ENCODE measurements around the gene EXD2.
"Not testable (repeated sequence)": the region's sequence is repeated elsewhere in the genome, so short reads cannot be mapped to it uniquely, and the experiment has no call there.

Gene EXD2, protein sequence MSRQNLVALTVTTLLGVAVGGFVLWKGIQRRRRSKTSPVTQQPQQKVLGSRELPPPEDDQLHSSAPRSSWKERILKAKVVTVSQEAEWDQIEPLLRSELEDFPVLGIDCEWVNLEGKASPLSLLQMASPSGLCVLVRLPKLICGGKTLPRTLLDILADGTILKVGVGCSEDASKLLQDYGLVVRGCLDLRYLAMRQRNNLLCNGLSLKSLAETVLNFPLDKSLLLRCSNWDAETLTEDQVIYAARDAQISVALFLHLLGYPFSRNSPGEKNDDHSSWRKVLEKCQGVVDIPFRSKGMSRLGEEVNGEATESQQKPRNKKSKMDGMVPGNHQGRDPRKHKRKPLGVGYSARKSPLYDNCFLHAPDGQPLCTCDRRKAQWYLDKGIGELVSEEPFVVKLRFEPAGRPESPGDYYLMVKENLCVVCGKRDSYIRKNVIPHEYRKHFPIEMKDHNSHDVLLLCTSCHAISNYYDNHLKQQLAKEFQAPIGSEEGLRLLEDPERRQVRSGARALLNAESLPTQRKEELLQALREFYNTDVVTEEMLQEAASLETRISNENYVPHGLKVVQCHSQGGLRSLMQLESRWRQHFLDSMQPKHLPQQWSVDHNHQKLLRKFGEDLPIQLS

DNA sequence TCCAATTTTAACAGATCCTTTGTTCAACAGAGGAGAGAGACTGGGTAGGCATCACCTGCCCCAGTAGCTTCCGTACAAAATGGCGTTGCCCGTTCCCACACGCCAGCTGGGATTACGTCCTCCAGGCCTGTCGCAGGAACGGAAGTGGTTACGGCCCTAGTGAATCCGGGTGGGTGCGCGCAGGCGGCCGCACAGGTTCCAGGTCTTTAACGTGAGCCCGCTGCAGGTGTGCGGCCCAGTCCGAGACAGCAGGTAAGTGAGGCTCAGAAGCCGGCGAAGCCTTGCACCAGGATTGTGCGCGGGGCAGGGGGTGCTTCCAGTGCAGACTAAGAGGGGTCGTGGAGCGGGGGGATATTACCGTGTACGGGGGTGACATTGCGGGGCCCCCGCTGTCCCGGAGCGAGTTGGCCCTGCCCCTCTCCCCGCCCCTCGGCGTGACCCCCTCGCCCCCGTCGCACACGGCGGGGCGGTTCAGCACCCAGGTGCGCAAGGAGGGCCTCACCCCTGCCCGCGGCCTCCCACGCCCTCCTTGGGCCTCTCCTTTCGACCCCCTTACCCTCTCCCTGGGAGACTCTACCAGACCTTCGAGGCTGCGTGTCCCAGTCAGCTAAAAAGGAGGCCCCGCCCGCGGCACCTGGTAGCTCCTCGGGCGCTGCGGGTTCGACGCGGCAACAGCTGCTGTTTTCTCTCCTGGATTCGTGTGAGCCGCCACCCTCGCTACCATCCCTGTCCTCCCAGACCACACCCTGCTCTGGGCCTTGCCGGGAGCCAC is at the start of gene EXD2:
TSS of gene EXD2 (plus strand) at position 159 of the 772 bp plus-strand sequence. CDS start 17,973 bp downstream, outside the sequence.
- peak; percentile 89 for DNase-seq

DNA sequence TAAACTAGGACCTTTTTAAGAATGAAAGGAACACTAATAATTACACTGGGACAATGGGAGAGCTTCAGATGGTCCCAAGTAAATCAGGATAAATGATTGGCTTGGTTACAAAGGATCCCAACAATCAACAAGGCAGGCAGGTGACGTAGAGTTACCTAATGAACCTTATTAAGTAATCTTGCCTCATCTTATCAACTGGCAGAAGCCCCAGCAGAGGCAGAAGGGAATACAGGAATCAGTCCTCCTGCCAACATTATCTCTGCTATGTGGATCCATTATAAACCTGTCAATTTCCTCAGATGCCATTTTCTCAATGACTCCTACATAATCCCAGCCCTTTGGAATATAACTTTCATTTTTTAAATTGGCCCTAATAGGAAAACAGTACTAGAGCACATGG is 49.7 kb upstream of the EXD2 start:
- no peak for DNase-seq

DNA sequence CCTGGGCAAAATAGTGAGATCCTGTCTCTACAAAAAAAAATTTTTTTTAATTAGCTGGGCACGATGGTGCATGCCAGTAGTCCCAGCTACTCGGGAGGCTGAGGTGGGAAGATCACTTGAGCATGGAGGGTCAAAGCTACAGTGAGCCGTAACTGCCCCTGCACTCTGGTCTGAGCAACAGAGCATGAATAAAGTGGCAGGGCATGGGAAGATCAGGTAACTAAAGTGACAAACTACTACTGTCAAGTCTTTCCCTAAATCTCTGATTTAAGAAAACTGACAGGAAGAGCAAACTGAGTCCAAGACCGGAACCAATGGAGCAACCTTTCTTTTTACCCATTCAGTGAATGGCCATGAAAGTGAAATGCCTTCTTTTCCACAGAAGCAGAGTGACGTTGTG is 49.2 kb upstream of the EXD2 start:
- no peak for DNase-seq

DNA sequence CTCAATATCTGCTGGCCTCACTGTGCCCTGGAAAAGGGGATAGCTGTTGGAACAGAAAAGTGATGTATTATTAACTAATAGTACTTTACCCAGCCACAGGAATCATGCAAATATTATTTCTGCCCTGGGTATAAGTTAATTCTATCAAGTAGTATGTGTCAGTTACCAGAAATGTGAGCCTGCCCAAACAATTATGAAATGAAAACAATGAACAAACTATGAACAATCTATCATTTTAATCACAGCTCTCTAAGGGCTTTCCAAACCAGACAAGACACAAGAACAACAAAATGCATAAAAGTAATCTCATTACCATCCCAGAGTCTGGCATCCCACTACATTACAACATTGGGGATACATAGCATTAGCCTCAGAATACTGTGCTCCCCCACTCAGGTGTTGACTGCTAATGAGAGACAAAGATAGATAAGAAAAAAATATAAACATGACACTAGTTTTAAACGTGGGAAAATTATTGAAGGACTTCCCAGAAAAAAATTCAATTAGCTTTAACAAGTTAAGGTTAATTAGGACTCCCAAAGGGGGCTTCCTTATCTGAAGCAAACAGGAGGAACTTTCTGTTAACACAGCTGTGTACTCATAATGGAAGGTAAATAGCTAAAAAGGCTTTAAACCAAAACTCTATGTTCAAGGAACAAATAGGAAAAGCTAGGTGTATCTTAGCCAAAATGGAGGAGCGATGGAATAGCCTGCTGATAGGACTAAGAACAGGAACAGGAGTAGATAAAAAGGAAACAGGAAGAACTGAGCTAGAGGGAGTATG is 41.6 kb upstream of the EXD2 start:
- no peak for DNase-seq

DNA sequence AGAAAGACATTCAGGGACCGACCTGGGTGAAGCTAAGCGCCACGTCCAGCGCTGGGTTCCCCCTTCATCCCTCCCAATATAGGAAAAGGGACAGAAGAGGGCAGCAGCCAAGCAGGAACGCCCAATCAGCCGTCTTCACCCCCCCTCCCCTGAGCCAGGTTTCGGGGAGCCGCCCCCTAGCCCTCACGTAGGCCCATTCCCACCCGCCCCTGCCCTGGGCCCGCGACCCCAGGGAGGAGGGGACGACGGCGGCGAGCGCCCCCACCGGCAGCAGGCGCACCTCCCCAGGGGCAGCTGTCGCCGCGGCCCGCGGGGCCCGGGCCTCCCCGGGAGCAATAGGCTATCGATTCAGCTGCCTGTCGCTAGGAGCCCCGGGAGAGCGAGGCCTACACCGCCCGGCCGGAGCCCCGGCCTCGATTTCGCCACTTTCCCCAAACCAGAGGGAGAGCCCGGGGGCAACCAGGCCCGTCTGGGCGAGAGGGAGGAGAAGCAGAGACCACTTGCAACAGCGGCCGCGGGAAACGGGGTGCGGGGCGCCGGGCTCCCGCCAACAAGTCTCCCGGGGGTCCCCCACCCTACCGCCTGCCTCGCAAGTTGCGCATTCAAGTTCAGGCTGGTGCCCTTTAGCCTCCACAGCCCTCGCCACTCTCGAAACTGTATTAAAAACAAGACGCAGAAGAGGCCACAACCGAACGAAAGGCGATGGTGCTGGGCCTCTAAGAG is 39.7 kb upstream of the EXD2 start:
- DNase-seq = peak; percentile 67

DNA sequence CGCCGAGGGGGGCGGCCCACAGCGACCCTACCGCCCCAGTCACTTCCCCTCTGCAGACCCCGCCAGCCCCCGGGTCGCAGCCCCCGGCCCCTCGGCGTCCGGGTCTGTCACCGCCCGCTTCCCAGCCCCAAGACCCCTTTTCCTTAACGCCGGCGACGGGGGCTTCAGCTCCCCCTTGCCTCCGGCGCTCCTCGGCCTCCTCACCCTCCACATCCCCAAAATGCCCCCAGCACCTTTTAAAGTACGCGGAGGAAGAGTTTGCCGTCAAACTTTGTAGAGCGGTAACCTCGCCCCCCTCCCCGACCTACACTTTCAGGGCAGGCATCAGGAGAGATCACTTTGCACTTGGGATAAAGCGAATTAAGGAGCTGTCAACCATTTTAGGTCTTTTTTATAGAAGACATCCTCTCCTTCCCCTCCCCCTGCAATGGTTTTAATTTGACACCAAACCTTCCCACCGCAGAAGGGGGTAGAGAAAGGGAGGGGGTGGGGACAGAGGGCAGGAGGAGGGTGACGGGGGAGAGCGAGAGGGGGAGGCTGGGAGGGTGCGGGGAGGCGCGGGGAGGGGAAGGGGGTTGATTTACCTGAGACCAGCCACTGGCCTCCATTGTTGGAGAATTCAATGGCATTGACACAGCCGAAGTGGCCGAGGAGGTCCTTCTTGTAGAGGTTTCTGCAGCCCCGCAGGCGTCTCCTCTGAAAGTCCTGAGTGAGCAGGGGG is 39.0 kb upstream of the EXD2 start:
- peak; percentile 25 for DNase-seq

DNA sequence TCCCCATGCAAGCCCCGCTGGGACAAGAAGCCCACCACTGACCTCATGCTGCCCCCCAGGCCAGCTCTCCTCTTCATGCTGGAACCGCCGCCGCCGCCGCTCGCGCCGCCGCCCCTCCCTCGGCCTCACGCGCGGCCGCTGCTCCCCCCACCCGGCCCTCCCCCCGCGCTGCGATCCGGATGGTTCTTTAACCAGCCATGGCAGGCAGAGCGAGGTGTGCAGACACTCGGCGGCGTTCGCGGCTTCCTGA is 38.5 kb upstream of the EXD2 start, which contains the start of gene DCAF5:
TSS of gene DCAF5 (minus strand) at position 218 of the 250 bp plus-strand sequence. CDS start at position 77, 141 bp downstream.
- DNase-seq = no peak

DNA sequence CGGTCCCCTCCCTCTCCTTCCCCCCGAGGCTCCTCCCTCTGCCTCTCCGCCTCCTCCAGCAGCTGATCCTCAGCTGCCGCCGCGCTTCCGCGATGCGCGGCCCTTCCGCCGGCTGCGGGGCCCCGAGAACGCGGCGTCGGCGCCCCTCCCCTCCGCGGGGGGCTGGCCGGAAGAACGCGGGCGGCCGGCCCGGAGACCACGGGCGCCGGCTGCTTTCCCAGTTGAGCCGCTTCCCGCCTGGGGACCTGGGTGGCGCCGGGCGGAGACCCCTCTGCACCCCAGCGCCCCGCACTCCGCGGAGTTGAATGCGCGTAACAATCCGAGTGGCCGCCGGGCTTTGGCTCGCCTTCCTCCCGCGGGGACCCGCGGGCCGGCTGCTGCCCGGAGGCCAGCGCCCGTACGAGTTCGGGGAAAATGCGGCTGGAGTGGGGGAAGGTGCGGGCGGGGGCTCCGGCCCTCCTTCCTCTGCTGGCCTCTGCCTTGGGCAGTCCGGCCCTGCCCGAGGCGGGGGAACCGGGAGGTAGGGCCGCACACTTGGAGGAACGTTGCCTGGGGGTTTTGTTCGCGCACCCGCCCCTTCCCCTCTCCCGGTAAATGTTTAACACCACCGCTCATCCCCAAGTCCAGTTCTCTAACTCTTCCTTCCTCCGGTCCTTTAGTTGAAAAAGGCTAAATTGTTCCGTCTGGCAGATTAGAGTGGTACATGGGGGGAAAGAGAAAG is 38.0 kb upstream of the EXD2 start:
- peak; percentile 81 for DNase-seq

DNA sequence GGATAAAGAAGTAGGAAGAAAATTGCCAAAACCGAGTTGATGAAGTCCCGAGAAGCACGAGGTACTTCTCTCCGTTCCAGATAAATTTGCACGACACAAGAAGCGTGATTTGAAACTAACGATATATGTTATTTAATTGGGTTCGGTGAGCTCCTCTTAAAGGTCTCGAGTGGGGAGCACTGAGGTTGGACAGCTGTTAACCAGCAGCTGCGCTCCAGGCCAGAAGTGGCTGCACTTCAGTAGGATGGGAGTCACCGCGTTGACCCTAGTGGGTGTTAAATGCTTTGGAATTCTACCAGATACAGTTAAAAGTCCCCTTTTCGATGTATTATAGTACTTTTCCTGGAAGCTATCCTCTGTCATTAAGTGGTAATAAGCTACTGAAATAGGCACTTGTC is 37.4 kb upstream of the EXD2 start:
- no peak for DNase-seq

DNA sequence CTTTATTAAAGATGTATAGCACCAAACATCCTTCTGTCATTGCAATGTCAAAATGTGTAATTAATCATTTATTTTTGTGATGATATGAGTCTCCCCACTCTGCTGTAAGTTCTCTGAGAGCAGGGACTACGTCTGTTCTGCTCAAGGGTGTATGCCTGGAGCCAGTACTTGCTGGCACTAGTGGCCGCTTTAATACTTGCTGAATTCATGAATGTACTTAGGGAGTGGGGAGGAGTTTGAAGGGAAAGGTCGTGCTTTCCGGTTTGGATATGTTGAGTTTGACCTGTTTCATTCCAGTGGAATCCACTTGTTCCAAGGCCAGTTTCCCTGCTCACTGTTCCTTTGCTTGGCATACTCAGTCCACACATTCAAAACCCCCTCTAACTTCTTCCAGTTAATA is 36.5 kb upstream of the EXD2 start:
- no peak for DNase-seq

DNA sequence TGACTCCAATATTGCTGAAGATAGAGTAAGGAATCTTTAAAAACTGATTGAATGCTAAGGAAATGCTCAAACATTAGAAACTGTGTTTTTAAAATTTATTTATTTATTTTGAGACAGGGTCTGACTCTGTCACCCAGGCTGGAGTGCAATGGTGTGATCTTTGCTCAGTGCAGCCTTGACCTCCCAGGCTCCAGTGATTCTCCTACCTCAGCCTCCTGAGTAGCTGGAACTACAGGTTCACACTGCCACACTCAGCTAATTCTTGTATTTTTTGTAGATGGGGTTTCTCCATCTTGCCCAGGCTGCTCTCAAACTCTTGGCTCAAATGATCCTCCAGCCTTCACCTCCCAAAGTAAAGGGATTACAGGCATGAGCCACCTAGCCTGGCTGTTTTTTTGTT is 35.1 kb upstream of the EXD2 start:
- no peak for DNase-seq

DNA sequence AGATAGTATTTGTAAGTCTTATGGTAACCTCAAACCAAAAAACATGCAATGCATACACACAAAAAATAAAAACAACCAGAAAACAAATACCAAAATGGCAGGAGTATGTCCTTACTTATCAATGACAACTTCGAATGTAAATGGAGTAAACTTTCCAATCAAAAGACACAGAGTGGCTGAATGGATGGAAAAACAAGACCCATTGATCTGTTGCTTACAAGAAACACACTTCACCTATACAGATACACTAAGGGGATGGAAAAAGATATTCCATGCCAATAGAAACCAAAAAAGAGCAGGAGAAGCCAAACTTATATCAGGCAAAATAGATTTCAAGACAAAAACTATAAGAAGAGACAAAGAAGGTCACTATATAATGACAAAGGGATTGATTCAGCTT is 29.7 kb upstream of the EXD2 start:
- no peak for DNase-seq

DNA sequence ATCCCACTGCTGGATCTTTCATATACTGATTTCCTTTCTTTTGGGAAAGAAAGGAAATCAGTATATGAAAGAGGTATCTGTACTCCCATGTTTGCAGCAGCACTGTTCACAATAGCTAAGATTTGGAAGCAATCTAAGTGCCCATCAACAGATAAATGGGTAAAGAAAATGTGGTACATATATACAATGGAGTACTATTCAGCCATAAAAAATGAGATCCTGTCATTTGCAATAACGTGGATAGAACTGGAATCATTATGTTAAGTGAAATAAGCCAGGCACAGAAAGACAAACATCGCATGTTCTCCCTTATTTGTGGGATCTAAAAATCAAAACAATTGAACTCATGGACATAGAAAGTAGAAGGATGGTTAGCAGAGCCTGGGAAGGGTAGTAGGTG is 25.5 kb upstream of the EXD2 start:
- DNase-seq = not testable (repeated sequence)

DNA sequence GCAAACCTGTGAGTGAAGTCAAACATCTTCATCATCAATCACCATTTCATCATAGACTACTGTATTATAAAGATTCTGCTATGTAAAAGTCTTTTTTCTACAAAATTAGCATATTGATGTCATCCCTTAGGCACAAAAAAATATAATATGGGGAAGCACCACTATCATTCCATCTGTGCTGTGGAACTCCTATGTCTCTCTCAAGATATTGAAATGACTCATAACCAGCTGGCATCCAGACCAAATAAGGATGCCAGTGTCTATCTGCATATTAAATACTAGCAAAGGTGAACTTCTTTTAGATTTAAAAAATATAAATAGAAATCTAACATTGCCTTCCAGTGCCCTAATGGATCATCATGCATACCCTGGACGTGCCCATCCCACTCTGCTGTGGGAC is 20.5 kb upstream of the EXD2 start:
- no peak for DNase-seq

DNA sequence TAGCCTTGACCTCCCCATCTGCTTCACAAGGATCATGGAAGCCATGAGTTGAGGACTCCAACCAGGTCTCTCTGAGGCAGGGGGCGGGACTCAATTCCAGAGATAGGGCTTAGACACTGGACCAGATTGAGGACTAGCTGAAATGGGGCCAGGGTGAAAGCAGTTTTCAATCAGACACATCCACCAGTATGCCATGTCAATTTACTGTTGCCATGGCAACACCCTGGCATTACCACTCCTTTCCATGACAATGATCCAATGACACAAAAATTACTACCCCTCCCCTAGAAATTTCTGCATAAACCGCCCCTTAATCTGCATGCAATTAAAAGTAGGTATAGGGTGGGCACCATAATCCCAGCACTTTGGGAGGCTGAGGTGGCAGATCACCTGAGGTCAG is 19.7 kb upstream of the EXD2 start:
- no peak for DNase-seq

DNA sequence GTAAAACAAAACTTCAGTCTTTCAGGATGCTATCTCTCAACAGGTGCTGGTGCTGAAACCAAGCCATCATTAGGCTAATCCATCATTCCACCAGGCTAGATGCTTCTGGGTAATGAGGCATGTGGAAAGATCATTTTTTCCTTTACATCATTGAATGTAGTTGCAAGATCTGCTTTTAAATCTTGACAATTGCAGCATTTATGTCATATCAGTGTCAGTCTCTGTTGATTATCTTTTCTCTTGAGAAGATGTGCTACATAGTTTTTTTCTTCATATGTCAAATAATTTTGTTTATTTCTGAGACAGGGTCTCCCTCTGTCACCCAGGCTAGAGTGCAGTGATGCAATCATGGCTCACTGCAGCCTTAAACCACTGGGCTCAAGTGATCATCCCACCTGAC is 16.2 kb upstream of the EXD2 start:
- no peak for DNase-seq

DNA sequence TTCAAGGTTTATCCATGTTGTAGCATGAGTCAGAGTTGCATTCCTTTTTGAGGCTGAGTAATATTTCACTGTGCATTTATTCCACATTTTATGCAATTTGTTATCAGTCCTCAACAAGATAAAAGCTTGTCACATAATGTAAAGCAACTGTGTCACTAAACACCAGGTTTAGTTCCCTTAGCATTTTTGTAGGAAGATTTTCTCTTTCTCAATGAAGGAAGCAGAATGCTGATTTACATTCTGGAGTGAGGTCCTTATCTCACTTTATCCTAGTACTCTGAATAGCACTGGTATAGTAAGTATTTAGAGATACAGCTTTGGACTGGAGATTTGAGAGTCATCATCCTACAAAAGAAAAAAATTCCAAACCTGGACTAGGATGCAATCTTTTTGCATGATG is 9.8 kb upstream of the EXD2 start:
- DNase-seq = no peak

DNA sequence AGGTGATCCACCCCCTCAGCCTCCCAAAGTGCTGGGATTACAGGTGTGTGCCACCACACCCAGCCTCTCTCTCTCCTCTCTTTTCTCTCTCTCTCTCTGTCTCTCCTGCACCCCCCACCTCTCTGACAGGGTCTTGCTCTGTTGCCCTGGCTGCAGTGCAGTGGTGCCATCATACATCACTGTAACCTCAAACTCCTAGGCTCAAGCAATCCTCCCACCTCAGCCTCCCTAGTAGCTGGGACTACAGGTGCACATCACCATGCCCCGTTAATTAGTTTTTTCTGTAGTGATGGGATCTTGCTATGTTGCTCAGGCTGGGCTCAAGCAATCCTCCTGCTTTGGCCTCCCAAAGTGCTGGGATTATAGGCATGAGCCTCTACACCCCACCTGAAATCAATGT is 8.7 kb upstream of the EXD2 start:
- not testable (repeated sequence) for DNase-seq

DNA sequence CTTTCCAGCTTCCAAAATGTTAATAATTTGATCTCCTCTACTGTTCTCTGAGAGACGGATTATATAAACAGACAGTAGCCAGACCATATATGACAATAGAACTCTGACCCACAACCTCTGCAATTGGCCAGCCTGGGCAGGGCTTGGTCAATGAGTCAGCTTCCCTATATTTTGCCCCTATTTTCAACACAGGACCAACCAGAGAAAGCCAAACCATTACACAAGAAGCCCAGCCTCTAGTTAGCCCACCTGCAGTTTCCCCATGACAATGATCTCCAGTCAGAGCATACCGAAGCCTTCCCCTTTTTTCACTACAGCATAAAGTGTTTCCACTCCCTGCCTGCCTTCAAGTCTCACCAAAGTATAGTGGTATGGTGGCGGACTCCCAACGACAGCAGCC is 7.6 kb upstream of the EXD2 start:
- DNase-seq = no peak

DNA sequence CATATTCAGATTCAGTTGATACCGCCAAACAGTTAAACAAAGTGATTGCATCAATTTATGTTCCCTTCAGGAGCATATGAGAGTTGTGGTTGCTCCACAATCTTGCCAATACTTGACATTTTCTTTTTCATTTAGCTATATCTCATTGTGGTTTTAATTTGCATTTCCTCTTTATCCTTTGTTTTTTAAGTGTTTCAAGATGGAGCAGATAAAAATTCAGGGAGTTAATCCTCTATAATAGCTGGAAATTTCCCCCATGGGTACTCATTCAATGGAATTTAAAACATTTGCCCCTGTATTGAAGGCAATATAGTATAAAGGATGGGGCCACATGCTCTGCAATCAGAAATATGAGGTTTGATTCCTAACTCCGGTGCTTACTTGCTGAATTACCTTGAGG is 1.1 kb upstream of the EXD2 start:
- DNase-seq = no peak

DNA sequence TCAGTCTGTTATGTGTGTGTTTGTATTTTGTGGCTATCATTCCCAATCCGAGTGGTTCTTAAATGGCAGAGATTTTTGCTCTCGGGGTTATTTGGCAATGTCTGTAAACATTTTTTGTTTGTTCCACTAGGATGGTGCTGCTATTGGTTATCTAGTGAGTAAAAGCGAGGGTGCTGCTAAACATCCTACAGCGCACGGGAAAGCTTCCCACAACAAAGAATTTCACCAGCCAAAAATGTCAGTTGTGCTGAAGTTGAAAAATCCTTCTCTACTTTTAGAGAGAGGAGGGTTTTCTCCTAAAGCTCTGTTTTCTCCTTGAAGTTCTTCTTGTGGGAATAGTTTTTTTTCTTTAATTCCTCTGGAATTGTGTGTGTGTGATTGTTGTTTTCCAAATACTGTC is 2.4 kb downstream of the EXD2 start:
- DNase-seq = no peak
